ENCODE measurements around the gene MLANA.
"Not testable (repeated sequence)": the region's sequence is repeated elsewhere in the genome, so short reads cannot be mapped to it uniquely, and the experiment has no call there.

The MLANA gene

DNA sequence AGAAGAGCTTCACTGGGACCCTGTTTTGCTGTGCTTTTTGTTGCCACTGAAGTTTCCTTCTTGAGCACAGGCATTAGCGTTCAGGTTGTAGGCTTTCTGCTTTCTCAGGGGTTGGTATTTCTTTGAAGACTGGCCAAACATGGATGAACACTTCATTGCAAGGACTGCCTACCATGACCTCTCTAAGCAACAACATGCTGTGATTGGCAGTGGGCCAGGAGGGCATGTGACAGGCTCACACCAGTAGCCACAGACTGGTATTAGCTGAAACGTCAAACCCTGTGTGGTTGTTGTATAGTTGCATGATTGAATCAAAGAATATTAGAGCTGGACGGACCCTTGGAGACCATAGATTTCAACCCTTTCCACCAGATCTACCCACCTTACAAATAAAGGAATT is 20.0 kb upstream of the MLANA start:
- peak; percentile 15 for DNase-seq

DNA sequence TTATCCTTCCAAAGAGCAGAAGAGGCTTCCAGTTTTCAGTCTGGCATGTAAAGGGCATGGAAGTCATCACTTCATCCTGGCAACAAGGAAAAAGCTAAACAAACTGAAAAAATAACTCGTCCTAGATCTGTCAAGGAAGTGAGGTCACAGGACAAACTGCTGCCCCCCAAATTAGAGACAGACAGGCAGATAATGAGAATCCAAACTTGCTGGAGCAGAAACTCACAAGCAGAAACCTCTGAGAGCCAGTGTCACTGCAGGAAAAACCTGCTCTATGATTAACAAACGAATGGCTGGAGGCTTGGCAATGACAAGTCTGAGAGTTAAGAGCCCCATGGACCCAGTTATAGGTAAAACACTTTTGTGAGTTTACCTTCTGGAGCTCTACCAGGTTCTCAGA is 18.9 kb upstream of the MLANA start:
- no peak for DNase-seq

DNA sequence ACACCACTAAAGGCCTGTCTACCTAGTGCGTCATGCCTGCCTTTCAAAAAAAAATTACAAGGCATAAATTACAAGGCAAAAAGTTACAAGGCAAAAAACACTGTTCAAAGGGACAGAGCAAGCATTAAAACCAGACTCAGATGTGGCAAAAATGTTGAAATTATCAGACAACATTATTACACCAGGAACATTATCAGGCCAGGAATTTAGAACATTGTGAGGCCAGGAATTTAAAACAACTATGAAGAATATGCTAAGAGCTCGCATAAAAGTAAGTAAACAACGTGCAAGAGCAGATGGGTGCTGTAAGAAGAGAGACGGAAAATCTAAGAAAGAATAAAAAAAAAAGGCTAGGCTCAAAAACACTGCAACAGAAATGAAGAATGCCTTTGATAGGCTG is 18.2 kb upstream of the MLANA start:
- DNase-seq = no peak

DNA sequence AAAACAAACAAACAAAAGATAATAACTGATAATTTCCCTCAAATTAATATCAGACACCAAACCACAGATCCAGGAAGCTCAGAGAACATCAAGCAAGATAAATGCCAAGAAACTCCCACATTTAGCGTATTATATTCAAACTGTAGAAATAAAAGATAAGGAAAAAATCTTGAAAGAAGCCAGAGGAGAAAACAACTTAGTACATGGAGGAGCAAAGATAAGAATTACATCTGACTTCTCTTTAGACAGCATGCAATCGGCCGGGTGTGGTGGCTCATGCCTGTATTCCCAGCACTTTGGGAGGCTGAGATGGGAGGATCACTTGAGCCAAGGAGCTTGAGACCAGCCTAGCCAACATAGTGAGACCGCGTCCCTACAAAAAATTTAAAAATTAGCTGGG is 17.2 kb upstream of the MLANA start:
- DNase-seq = no peak

DNA sequence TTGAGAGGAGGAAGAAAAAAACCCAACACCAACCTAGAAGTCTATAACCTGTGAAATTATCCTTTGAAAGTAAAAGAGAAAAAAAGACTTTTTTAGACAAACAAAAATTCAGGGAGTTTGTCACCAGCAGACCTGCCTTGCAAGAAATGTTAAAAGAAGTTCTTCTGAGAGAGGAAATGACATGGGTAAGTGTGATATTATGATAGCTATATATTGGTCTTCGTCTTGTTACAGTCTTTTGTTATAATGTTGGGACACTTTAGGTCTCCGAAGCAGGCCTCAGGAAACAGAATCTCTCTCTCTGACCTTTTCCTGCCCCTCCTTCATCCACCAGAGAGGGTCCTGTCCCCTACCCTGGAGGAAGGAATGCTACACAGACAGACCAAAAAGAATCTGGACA is 16.6 kb upstream of the MLANA start:
- DNase-seq = no peak

DNA sequence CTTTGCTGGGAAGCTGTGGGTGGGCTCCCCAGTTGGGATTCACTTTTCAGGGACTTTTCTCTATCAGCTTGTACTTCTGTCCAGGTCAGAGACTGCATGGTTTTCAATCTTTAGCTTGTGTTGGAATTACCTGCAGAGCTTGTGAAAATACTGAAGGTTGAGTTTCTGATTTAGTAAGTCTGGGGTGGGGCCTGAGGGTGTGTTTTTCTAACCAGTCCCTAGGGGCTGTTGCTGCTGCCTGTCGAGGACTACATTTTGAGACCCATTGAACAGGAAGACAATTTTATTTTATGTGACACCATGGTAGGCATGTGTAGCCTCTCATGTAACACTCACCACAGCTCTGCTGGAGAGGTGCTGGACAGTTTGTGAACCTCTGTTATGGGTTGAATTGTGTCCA is 14.7 kb upstream of the MLANA start:
- no peak for DNase-seq

DNA sequence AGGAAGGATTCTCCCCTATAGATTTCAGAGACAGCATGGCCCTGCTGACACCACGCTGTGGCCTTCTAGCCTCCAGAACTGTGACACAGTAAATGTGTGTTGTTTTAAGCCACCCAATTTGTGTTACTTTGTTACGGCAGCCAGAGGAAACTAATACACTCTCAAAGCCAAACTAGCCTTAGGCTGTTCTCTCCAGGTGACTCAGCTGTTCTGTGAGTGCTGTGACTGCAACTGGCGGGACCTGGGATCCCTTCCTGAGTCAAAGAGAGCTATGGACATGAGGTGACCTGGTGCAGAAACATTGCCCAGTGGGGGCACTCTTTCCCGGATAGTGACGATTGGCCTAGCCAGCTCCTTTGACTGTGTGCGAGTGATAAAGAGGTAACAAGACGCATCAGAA is 14.0 kb upstream of the MLANA start:
- no peak for DNase-seq

DNA sequence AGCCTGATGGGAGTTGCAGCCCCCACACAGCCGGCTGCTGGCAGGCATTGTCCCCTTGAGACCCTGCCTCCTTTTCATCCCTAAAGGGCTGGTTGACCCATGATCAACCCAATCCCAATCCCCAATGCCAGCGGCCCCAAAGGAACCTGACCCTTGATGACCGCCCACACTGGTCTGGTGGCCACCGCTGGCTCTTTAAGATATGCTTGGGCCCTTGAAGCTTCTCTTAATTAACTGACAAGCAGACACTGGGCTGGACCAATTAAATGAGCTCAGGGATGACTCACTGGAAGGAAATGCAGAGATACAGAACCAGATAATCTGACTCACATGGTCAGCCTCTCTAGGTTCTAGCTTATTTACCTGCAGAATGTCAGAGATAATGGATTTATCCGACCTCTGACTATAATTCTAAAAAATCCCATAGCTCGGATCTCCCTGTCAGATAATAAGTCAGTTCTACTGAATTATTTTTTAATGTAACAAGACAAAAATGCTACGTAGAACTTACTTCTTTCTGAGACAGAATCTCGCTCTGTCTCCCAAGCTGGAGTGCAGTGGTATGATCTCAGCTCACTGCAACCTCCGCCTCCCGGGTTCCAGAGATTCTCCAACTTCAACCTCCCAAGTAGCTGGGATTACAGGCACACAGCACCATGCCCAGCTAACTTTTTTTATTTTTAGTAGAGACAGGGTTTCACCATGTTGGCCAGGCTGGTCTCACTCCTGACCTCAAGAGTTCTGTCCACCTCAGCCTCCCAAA is 11.1 kb upstream of the MLANA start:
- no peak for DNase-seq

DNA sequence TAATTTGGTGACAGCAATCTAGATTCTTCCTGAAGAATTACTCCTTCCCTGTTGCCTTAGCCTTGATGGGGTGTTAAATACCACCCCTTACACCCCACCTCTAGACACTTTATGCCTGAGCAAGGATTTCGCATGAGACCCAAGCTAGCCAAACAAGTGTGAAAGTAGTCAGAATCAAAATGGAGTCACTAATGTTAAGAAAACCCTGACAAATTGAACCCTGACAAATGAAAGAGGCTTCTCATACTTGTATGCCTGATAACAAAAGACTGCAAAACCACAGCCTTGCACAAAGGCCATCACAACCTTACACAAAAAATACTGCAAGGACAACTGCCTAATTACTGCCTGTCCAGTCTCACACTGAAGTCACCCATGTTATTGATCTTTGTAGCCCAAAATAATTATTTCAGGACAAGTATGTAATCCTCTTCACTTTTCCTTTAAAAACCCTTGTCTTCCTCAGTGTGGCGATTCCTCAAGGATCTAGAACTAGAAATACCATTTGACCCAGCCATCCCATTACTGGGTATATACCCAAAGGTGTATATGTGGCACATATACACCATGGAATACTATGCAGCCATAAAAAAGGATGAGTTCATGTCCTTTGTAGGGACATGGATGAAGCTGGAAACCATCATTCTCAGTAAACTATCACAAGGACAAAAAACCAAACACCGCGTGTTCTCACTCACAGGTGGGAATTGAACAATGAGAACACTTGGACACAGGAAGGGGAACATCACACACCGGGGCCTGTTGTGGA is 8.3 kb upstream of the MLANA start:
- not testable (repeated sequence) for DNase-seq

DNA sequence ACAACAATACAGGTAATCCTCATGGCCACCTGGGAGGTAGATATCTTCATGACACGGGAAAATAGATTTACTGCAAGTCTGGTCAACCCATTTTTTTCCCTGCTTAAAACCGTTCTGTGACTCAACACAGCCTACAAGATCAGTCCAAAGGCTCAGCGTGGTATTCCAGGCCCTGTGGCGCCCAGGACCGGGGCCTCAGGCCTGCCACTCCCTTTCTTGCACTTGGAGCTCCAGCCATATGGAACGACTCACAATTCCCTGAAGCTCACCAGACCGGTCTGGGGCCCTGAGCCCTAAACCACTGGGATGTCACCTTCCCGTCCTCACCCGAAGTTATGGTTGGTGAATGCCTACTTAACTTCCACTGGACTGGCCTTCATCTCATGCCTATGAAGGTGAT is 6.5 kb upstream of the MLANA start:
- DNase-seq = no peak

DNA sequence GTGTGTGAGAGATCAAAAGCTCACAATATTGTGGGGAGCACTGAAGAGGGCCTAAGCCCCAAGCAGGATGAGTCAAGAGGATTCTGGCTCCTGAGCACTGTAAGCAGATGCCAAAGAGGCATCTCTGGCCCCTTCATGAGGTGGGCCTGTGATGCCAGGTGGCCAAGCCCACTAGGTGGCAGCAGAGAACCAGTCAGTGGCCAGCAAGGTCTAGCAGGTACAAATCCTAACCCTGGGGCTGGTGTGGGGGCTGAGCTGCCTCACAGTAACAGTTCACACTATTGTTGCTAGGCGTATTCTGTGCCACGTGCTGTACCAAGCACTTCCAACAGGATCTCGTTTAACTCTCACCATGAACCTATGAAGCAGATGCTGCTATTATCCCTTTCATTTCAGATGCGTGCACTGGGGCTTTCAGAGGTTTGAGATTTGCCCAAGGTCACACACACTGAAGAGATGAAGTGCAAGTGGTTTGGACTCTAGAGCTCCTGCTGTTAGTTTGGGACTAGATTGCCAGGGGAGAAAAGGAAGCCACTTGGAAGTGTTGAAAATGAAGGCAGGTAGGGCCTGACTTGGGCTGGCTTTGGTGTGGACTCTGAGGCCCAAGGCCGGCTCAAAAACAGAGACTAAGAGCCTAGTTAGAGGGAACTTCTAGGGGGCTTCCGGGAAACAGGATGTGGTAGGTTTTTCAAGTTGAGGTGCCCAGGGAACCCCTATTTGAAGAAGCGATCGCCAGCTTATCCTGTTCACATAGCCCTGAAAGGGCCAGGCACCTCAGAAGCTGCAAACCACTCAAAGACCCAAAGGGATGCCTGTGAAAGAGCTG is 4.4 kb upstream of the MLANA start:
- DNase-seq = peak; percentile 53

DNA sequence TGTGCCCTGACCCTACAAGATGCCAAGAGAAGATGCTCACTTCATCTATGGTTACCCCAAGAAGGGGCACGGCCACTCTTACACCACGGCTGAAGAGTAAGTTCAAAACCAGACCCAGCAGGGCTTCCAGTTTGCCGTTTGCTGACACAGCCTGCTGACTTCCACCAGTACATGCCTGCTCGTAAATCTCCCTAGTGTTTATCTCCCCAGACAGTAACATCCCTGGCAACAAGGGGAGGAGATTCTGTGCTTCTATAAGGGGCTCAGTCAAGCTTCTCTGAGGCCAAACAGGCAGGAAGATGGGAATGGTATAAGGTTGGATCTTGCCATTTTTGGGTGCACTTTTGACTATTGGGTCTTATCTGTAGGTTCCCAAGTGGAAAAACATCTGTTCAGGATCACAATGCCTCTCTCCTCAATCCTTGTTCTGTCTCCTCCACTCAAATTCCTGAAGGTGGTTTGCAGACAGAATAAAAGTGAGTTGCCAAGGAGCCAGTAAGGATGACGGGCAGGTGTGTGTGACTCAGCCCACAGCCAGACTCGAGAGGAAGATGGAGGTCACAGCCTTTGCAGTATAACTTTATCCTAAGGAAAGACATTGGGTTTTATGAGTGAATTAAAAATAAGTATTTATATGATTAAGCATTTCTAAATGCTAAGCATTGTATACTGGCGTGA is 1.9 kb downstream of the MLANA start:
- DNase-seq = peak; percentile 8

DNA sequence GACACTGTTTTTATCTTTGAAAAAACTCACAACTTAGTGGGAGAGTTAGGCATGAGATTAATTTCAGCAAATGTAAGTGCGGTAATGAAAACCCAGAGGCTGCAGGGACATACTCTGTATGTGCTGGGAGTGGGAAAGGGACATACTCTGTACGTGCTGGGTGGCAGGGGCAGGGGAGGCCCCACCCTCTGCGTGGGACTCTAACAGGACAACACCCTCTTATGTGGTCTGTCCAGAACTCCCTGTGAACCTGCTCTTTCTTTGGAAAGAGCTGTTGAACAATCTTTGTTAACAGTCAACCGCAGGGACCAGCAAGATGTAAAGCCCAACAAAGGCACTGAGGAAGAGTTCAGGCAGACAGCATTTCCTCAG is 2.4 kb downstream of the MLANA start:
- DNase-seq = no peak

DNA sequence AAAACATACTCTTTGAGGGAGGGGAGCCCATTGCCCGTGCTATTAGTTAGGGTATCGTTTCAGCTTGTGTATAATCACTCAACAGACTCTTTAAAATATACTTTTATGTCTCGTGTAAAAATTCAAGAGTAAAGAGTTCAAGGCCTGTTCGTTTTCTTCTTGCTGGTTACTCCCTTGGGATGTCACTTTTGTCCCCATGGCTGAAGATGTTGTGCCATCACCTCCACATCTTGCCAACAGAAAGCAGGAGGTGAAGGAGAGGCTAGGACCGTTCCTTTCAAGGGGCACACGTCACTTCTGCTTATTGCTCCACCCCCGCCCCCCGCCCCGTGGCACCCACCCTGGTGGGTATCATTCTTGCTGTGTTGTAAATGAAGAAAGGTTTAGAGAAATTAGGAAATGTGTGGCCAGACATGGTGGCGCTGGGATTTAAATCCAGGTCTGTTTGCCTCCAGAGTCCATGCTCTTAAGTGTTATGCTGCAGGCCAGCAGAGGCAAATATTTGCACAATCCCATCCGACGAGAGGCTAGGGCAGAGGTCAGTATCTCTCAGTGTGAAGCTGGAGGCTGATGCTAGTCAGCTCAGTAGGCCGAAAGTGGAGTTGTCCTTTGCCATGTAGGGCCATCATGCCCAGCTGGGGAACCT is 3.0 kb downstream of the MLANA start:
- no peak for DNase-seq

DNA sequence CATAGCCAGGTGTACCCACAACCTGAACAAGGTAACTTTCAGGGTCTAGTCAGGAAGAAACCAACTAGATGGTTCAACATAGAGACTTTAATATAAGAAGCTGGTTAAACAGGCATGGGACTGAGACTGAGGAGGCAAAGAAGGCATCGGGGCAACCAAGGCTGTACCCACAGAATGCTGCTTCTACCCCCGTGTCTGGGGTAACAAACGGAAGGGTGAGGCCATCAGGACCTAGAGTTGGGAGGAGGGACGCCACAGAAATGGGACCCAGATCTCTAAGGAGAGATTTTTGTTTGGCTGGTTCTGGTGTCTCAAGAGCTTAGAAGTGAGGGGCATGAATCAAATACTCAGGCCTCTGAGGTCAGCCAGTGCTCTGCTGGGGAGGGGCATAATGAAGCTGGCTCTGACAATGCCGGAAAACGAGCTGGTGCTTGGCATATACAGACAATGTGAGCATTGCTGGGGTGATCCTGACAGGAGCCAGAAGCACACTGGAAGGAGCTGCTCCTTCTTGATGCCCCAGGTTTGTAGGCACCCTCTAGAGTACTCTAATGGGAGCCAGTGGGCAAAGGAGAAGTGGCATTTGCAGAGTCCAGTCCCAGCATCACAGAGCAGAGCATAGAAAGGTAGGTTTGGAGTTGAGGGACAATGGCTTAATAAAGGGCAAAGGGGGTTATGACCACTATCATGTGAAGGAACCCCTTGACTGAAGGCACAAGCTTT is 3.7 kb downstream of the MLANA start:
- DNase-seq = no peak

DNA sequence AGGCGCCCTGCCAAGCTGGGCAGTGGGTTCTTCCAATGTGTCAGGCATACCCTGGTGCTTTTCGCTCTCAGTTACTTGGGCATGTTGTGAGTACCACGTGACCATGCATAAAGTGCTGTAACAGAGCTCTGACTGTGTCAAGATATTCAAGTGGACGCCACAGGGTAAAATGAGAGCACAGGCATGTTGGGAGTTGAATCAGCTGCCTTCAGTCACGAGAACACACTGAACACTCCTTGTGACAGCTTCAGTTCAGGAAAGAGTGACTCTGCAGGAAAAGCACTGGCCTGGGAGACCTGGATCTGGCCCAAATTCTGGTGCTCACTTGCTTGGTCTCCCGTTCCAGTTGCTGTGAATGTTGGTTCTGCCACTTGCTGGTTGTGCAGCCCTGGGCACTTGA is 5.1 kb downstream of the MLANA start:
- no peak for DNase-seq

DNA sequence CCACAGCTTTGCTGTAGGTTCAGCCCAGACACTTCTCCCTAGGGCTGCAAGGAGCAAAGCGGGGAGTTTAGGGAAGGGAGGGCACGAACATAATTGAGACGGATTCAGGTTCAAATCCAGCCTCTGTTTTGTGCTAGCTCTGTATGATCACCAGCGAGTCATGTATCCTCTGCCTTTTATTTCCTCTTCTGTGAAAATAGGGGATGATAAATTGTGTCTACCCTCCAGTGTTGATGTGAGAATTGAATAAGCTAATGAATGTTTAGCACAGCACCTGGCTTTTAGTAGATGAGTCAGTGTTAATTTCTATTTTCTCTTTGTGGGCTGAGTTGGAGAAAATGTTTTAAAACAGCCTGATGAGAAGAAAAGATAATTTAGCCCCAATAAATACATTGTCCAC is 6.2 kb downstream of the MLANA start:
- DNase-seq = no peak

DNA sequence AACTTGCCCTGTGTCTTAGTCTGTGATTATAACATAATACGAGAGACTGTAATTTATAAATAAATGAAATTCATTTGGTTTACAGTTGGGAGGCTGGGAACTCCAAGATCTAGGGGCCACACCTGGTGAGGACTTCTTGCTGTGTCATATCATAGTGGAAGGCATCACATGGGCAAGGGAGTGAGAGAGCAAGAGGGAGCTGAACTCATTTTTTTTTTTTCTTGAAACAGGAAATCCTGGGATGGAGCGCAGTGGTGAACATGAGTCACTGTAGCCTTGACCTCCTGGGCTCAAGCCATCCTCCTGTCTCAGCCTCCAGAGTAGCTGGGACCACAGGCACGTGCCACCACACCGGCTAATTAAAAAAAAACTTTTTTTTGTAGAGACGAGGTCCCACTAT is 7.2 kb downstream of the MLANA start:
- DNase-seq = no peak

DNA sequence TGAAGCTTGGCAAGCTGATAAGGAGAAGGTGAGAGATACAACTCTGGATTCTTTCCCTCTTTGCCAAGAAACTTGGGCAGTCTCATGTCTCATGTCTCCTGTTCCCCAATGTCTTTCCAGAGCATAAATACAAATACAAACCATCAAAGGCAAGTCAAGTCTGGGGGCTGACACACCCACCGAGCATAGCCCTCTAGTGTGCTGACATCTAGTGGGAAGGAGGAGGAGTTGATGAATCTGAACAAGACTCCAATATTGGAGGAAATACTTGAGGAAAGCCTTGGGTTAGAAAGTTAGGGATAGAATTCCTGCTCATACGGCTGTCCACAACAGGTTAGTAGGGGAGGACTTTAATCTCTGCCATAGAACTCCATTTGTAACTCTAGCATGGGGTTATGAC is 8.6 kb downstream of the MLANA start:
- no peak for DNase-seq

DNA sequence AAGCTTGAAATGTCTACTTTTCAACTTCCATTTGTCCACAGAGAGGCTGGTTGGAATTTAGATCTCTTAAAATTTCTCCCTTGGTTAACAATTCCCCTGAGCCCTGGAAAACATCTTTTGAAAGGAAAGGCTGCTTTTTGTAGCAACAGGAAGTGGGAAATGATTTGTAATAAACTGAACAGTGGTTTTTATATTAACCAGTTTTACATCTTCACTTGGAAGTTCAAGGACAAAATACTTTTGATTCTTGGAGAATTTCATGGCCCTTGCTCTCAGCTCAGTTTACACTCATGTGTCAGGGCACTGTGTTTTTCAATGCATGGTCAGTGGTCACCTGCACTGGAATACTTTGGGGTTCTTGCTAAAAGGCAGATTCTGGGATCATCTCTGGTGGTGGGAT is 9.9 kb downstream of the MLANA start:
- DNase-seq = no peak

DNA sequence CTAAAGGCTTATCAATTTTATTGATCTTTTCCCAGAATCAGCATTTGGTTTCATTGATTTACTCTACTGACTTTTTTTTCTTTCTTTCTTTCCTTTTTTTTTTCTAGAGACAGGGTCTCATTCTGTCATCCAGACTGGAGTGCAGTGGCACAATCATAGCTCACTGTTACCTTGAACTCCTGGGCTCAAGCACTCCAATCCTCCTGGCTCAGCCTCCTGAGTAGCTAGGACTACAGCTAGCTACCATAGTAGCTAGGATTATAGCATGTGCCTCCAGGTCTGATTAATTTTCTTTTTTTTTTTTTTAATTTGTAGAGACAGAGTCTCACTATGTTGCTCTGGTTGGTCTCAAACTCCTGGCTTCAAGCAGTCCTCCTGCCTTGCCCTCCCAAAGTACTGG is 11.7 kb downstream of the MLANA start:
- no peak for DNase-seq

DNA sequence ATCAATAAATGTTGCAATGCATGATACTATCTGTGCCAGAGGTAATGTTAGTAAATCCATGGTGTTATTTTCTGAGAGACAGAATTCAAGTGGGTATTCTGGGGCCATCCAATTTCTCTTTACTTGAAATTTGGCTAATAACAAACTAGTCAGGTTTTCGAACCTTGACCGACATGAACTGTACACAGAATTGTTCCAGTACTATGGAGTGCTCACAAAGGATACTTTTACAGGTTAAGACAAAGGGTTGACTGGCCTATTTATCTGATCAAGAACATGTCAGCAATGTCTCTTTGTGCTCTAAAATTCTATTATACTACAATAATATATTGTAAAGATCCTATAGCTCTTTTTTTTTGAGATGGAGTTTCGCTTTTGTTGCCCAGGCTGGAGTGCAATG is 18.2 kb downstream of the MLANA start:
- no peak for DNase-seq

Measured in NCI-H510A treated with DMSO at 0.1 percent for 48 hours (cell line).